ENCODE data around the gene RDH13.

RDH13 gene

DNA sequence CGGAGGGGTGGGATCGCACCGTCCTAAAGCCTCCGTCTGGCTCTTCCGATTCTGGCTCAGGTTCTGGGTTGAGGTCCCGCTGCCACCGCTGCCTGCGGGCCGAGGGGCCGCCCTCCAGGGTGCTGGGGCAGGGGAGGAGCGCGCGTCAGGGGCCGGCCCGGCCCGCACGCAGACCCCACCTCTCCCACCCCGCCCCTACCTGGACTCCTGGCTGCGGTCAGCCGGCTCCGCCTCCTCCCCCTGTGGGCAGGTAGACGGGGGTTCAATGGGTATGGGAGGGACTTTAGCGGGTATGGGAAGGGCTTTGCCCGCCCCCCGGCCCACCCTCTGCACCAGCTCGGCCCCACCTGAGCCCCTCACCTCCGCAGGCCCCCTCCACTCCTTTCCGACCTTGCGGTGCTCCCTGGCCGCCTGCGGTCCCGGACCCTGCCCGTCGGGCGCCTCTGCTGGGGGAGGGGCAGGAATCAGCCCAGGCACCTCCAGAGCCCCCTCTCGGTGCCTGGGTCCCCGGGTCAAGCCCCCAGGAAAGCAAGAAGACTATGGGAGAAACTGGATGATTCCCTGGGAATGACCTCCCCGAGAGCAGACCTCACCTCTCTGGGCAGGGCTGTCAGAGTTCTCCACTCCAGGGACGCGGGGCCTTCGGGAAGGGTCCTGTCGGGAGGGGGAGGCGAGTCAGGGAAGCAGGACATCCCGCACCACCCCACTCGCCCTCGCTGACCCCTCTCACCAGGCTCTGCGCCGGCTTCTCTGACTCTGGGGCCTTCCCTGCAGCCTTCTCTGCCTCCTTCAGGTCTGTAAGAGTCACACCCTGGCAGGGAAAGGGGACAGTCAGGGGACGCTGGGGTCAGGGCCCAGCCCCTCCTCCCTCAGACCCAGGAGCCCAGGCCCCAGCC, 29.7 kb upstream of the RDH13 start:
- Histone ChIP-seq H3K9me3 (ENCODE audit: control insufficient read depth, insufficient read depth, low read depth, low read length) (no peaks in the 10 kb centered on the region), H3K27ac (ENCODE audit: extremely low read depth, low read depth, low read length) (no peak overlapping the region), H3K36me3 (ENCODE audit: control insufficient read depth in 2 of 2, insufficient read depth in 1 of 2, low read length in 2 of 2) (peaks cover 4 to 36% of the 10 kb centered on the region in 2 experiments; a peak in 2 of 3 replicates), H3K4me1 (ENCODE audit: control insufficient read depth, insufficient read depth, low read length) (no peaks in the 10 kb centered on the region), H3K4me3 (ENCODE audit: low read depth, low read length) (no peak overlapping the region)
- POLR2A ChIA-PET = interaction anchor here (0.6 kb wide), 1 partner anchor 10 kb away, joined by 4 read pairs; no protein-coding TSS in a partner anchor
- CTCF ChIA-PET = no interaction called here
- TF ChIP-seq KLF9 (tag by site-specific recombination; IDR thresholded peaks at IDR 0.05; ENCODE audit: low read depth) (no peak), ZNF600 (tag by site-specific recombination; IDR thresholded peaks at IDR 0.05) (no peak), ZNF549 (tag by site-specific recombination; IDR thresholded peaks at IDR 0.05) (no peak), ZNF416 (tag by site-specific recombination; IDR thresholded peaks at IDR 0.05) (no peak), ZNF366 (tag by site-specific recombination; conservative IDR thresholded peaks at IDR 0.05) (no peak), ZNF785 (tag by site-specific recombination; IDR thresholded peaks at IDR 0.05) (no peak), ATF2 (tag by site-specific recombination; IDR thresholded peaks at IDR 0.05; ENCODE audit: low read depth) (no peak), ZNF133 (tag by site-specific recombination; IDR thresholded peaks at IDR 0.05) (no peak), IKZF3 (tag by site-specific recombination; IDR thresholded peaks at IDR 0.05) (no peak)
- TF ChIP-seq, protein P1, sequence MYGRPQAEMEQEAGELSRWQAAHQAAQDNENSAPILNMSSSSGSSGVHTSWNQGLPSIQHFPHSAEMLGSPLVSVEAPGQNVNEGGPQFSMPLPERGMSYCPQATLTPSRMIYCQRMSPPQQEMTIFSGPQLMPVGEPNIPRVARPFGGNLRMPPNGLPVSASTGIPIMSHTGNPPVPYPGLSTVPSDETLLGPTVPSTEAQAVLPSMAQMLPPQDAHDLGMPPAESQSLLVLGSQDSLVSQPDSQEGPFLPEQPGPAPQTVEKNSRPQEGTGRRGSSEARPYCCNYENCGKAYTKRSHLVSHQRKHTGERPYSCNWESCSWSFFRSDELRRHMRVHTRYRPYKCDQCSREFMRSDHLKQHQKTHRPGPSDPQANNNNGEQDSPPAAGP (tag by site-specific recombination; IDR thresholded peaks at IDR 0.05) = no peak
- TF ChIP-seq, protein P2, sequence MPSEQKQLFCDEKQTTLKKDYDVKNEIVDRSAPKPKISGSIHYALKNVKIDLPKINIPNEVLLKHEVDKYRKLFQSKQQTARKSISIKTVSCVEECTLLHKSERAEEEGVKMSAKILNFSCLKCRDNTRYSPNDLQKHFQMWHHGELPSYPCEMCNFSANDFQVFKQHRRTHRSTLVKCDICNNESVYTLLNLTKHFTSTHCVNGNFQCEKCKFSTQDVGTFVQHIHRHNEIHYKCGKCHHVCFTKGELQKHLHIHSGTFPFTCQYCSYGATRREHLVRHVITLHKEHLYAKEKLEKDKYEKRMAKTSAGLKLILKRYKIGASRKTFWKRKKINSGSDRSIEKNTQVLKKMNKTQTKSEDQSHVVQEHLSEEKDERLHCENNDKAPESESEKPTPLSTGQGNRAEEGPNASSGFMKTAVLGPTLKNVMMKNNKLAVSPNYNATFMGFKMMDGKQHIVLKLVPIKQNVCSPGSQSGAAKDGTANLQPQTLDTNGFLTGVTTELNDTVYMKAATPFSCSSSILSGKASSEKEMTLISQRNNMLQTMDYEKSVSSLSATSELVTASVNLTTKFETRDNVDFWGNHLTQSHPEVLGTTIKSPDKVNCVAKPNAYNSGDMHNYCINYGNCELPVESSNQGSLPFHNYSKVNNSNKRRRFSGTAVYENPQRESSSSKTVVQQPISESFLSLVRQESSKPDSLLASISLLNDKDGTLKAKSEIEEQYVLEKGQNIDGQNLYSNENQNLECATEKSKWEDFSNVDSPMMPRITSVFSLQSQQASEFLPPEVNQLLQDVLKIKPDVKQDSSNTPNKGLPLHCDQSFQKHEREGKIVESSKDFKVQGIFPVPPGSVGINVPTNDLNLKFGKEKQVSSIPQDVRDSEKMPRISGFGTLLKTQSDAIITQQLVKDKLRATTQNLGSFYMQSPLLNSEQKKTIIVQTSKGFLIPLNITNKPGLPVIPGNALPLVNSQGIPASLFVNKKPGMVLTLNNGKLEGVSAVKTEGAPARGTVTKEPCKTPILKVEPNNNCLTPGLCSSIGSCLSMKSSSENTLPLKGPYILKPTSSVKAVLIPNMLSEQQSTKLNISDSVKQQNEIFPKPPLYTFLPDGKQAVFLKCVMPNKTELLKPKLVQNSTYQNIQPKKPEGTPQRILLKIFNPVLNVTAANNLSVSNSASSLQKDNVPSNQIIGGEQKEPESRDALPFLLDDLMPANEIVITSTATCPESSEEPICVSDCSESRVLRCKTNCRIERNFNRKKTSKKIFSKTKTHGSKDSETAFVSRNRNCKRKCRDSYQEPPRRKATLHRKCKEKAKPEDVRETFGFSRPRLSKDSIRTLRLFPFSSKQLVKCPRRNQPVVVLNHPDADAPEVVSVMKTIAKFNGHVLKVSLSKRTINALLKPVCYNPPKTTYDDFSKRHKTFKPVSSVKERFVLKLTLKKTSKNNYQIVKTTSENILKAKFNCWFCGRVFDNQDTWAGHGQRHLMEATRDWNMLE (tag by site-specific recombination; conservative IDR thresholded peaks at IDR 0.05; ENCODE audit: low read depth) = no peak
- TF ChIP-seq, protein P3, sequence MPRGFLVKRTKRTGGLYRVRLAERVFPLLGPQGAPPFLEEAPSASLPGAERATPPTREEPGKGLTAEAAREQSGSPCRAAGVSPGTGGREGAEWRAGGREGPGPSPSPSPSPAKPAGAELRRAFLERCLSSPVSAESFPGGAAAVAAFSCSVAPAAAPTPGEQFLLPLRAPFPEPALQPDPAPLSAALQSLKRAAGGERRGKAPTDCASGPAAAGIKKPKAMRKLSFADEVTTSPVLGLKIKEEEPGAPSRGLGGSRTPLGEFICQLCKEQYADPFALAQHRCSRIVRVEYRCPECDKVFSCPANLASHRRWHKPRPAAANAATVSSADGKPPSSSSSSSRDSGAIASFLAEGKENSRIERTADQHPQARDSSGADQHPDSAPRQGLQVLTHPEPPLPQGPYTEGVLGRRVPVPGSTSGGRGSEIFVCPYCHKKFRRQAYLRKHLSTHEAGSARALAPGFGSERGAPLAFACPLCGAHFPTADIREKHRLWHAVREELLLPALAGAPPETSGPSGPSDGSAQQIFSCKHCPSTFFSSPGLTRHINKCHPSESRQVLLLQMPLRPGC (tag by site-specific recombination; IDR thresholded peaks at IDR 0.05) = no peak

DNA sequence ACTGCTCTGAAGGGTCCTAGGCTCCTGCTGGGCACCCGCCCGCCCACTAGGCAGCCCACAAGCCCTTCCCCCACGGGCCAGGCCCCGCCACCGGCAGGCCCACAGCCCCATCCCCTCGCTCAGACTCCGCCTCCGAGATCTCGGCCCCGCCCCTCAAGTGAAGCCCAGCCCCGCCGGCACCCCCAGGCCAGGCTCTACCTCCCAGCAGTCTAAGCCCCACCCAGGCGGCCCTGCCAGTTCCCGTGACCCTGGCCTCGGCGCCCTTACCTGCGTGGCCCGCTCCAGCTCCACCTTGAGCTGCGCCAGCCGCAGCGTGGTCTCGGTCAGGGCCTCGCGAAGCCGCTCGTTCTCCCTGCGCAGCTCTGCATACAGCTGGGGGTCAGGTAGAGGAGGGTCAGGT, 29.0 kb upstream of the RDH13 start:
- no peak overlapping the region for H3K27ac ChIP-seq (ENCODE audit: extremely low read depth, low read depth, low read length)
- H3K4me3 ChIP-seq (ENCODE audit: low read depth, low read length) = no peak overlapping the region
- POLR2A ChIA-PET = no interaction called here
- H3K9me3 ChIP-seq (ENCODE audit: control insufficient read depth, insufficient read depth, low read depth, low read length) = no peaks in the 10 kb centered on the region
- no peak for TF ChIP-seq ZSCAN4 (tag by site-specific recombination; IDR thresholded peaks at IDR 0.05)
- TF ChIP-seq, protein P4, sequence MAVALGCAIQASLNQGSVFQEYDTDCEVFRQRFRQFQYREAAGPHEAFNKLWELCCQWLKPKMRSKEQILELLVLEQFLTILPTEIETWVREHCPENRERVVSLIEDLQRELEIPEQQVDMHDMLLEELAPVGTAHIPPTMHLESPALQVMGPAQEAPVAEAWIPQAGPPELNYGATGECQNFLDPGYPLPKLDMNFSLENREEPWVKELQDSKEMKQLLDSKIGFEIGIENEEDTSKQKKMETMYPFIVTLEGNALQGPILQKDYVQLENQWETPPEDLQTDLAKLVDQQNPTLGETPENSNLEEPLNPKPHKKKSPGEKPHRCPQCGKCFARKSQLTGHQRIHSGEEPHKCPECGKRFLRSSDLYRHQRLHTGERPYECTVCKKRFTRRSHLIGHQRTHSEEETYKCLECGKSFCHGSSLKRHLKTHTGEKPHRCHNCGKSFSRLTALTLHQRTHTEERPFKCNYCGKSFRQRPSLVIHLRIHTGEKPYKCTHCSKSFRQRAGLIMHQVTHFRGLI (tag by site-specific recombination; IDR thresholded peaks at IDR 0.05) = 0 out of 2 replicates have a peak, but pooled peaks have one; percentile 16
- H3K4me1 ChIP-seq (ENCODE audit: control insufficient read depth, insufficient read depth, low read length) = no peaks in the 10 kb centered on the region
- peaks cover 4 to 43% of the 10 kb centered on the region in 2 experiments; a peak in 2 of 3 replicates for H3K36me3 ChIP-seq (ENCODE audit: control insufficient read depth in 2 of 2, insufficient read depth in 1 of 2, low read length in 2 of 2)
- CTCF ChIA-PET = no interaction called here
